HG03558 (cell line): ENCODE measurements around the gene NRDC.
A peak's percentile ranks its signal among the peaks of the same experiment; 100 is the strongest.
"Not testable (repeated sequence)": the region's sequence is repeated elsewhere in the genome, so short reads cannot be mapped to it uniquely, and the experiment has no call there.

Experiments
- ATAC-seq: cut with Tn5 transposase; IDR thresholded peaks from one replicate; pipeline ENCODE4 v1.9.1; 2021; ENCODE audit warnings: moderate number of reproducible peaks; ENCODE audit not compliant: unreplicated experiment; ENCODE audit errors: extremely low read depth

The NRDC gene

DNA sequence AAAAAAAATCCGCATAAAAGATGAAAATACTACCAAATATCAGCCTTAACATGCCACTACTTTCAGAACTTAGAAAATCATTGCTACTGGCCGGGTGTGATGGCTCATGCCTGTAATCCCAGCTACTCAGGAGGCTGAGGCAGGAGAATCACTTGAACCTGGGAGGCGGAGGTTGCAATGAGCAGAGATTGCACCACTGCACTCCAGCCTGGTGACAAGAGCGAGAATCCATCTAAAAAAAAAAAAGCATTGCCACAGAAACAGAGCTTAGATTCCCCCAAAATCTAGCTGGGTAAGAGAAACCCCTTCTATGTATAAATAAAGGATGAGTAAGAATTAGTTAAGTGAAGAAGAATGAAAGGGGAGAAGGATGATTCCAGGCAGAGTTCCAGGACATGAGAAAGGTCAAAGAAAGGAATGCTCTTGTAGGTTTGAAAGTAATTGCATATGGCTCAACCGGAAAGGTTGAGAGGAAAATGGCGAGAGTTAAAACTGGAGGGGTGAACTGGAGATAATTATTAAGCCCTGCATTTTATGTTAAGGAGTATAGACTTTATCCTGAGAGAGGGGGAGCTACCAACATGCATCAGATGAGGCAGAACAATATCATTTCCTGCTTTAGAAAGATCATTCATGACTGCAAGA lies 19.7 kb upstream of the NRDC start:
- no peak for ATAC-seq

- ATAC-seq = no peak
Observed at GRCh38 chr1:51897699-51898031, 19.1 kb upstream of the NRDC start.

- ATAC-seq = not testable (repeated sequence)
Observed at GRCh38 chr1:51894748-51895147, 16.2 kb upstream of the NRDC start.

DNA sequence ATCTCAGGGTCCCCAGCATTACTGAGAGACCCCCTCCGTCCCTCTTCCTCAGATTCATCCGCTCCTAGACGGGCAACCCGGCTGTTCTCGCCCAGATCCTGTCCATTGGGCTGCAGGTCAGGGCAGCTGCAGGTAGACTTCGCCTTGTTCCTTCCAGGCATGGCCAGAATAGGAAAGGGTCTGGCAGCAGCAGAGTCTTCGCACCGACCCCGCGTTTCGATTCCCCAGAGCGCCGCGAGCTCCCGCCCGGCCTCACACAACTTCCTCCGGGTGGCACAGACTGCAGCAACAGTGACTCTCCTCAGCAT lies 265 bp downstream of the NRDC start:
- peak; percentile 3 for ATAC-seq

GRCh38 chr1:51877434-51878307 lies 856 bp downstream of the NRDC start:
- ATAC-seq = peak; percentile 3

GRCh38 chr1:51875836-51876235 lies 2.7 kb downstream of the NRDC start:
- ATAC-seq = no peak

DNA sequence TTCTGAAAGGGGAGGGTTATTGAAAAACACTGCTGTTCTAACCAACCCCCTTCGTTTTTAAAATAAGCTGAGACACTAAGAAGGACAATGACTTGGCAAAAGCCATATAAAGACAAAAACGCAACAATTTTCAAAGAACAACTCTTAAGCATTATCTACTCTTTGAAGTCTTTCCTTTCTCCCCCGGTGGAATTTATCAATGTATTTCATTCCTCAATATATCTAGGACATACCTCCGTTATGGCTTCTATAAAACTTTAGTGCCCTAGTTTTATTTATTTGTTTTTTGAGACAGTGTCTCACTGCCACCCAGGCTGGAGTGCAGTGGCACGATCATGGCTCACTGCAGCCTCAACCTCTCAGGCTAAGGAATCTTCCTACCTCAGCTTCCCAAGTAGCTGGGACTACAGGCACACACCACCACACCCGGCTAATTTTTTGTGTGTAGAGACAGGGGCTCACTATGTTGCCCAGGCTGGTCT lies 3.2 kb downstream of the NRDC start:
- no peak for ATAC-seq

GRCh38 chr1:51873270-51873669 lies 5.3 kb downstream of the NRDC start:
- ATAC-seq = not testable (repeated sequence)

GRCh38 chr1:51871351-51871975 lies 7.1 kb downstream of the NRDC start:
- ATAC-seq = no peak

DNA sequence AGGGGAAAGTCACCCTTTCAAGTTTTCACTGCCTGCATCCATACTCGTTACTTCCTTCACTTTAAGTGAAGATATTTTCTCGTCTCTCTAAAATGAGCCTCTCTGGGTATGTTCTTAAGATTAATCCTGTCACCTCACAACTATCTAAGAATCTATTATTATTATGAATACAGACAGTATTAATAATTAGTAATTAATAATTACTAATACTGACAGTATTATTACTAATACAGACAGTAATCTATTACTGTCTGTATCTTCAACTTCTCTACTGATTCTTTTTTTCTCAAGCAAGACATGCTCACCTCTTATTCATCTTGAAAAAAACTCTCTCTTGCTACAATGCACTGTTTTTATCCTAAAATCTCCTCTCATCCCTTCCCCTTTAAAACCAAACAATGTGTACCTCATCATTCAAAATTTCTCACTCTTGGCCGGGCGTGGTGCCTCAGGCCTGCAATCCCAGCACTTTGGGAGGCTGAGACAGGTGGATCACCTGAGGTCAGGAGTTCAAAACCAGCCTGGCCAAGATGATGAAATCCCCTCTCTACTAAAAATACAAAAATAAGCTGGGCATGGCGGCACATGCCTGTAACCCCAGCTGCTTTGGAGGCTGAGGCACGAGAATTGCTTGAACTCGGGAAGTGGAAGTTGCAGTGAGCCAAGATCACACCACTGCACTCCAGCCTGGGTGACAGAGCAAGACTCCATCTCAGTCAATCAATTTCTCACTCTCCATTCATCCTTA lies 7.8 kb downstream of the NRDC start:
- ATAC-seq = no peak

- no peak for ATAC-seq
Observed at GRCh38 chr1:51867479-51868232, 10.9 kb downstream of the NRDC start.

GRCh38 chr1:51863384-51863783 lies 15.1 kb downstream of the NRDC start:
- ATAC-seq = no peak

DNA sequence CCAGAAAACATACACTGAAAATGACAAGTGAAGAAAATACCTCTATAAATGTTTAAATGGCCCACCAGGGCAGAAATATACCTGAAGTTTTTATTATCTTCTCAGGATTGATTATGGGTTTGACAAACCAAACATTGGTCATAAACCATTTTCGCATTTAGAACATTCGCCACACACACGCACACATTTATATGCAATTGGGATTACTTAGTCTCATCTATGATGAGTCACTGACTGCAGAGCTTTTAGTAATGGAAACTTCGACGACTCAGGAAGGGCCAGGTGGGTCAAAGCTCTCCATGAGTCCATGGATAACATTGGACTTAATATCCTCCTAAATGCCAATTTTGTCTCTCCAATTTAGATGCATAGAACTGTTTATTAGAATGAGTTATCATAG lies 16.9 kb downstream of the NRDC start:
- ATAC-seq = no peak

DNA sequence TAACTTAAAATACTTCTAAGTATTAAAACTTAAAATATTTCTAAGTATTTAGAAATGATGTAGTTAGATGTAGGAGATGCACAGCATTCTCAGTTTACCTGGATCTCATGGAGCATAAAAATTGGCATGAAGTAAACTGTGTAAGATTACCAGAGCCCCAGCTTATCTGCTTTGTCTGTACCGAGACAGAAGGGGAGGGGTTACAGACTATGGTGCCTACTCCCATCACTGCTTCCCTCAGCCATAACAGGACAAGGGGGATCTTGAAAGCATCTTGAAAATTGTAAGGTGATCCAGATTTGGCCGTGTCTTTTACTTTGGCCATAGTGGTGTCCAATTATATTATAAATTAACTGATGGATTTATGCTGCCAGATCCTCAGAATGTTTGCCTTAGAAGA lies 18.8 kb downstream of the NRDC start:
- no peak for ATAC-seq

DNA sequence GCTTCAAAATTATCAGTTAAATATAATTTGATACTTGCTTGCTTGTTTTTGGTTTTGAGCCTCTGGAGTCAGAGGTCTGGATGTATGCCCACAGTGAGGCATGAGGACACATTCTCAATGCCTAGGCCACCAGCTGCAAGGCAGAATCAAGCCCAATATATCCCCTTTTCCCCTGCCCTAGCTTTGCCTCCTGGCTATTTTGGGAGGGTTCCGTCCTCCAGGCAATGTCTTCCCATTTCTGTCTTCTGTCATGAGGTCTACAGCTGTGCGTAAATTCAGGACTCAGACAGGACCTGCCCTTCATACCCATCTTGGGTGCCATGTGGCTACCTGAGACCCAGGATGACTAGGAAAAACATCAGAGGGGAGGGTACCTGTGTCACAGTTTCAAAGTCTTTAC lies 19.2 kb downstream of the NRDC start:
- ATAC-seq = no peak

- no peak for ATAC-seq
Observed at GRCh38 chr1:51858892-51859291, 19.6 kb downstream of the NRDC start.

DNA sequence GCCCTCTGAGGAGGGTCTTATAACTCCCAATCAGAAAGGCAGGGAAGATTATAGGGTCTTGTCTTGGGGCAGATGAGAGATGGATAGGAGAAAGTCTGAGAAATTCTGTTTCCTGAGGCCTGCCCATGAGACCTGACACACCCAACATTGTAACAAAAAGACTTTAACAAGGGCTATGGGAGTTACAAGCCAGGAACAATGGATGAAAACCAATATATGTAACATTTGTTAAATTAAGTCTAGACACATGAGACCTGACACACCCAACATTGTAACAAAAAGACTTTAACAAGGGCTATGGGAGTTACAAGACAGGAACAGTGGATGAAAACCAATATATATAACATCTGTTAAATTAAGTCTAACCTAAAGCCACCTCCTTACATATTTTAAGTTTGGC lies 21.8 kb downstream of the NRDC start:
- no peak for ATAC-seq

- ATAC-seq = no peak
Observed at GRCh38 chr1:51855624-51856023, 22.9 kb downstream of the NRDC start.

- ATAC-seq = no peak
Observed at GRCh38 chr1:51853360-51853759, 25.2 kb downstream of the NRDC start.

DNA sequence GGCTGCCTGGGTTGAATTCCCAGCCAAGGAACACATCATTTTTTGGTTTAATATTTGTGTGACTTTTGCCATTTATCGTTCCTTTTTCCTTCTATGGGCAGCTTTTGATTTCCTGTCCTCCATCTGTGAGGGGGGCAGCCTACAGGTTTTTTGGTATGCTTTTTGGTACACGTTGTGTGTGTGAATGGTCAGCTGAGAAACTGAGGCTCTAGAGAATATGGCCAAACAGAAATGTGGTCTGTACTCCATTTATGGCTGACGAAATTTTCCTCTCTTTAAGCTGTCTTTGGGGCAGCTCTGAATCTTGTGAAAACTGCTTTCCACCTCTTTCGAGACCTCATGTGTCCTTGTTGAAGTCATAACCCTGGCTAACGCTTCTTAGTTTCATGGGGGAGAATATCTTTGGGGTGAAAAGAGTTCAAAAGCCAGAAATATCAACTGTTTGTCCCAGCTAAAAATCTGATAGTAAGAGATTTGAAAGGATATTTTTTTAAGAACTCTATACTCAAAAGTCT lies 26.6 kb downstream of the NRDC start:
- ATAC-seq = no peak
